GM06990 (cell line): Measurements from ENCODE around the gene PLXNA2.

ENCODE experiments used
- DNase-seq: peaks from one replicate; pipeline ENCODE4 v3.0.0-alpha.2; 2011; ENCODE audit not compliant: insufficient read length; ENCODE audit errors: extremely low read depth
- H3K27me3 ChIP-seq: replicated peaks from 2 replicates; pipeline ENCODE4 v1.6.0; 2011; ENCODE audit warnings: low read length; ENCODE audit not compliant: control insufficient read depth, insufficient read depth
- H3K36me3 ChIP-seq: 2 replicates; pipeline ENCODE4 v1.5.1; 2011; ENCODE audit warnings: low read length; ENCODE audit not compliant: control insufficient read depth, insufficient read depth
- H3K4me3 ChIP-seq: replicated peaks from 2 replicates; pipeline ENCODE4 v1.5.1; 2011; ENCODE audit warnings: low read depth, mild to moderate bottlenecking, control low read depth, low read length
- CTCF ChIP-seq: IDR thresholded peaks from 2 replicates; pipeline ENCODE4 v1.5.1; 2011; ENCODE audit warnings: low read length, control low read depth, mild to moderate bottlenecking, inconsistent platforms; ENCODE audit not compliant: insufficient read depth, poor library complexity, severe bottlenecking

The PLXNA2 gene

GRCh38 chr1:208219098-208219658 lies 25.0 kb downstream of the PLXNA2 start:
- Histone ChIP-seq H3K27me3 (peaks cover 2% of the 10 kb centered on the region; the same call in 1 of the 2 replicates), H3K36me3 (no peaks in the 10 kb centered on the region), H3K4me3 (no peak overlapping the region)
- no peak for DNase-seq
- TF ChIP-seq CTCF, result no peak

GRCh38 chr1:208218237-208219097 lies 25.7 kb downstream of the PLXNA2 start:
- DNase-seq, result no peak
- Histone ChIP-seq H3K4me3 (no peak overlapping the region), H3K36me3 (no peaks in the 10 kb centered on the region), H3K27me3 (peaks cover 2% of the 10 kb centered on the region; the same call in 1 of the 2 replicates)
- no peak for TF ChIP-seq CTCF

- H3K27me3 ChIP-seq, result peaks cover 2% of the 10 kb centered on the region; the same call in 1 of the 2 replicates
- no peaks in the 10 kb centered on the region for H3K36me3 ChIP-seq
- DNase-seq, result no peak
- H3K4me3 ChIP-seq, result no peak overlapping the region
- no peak for TF ChIP-seq CTCF
Observed at GRCh38 chr1:208217781-208218180, 26.4 kb downstream of the PLXNA2 start.

GRCh38 chr1:208216806-208217205 lies 27.4 kb downstream of the PLXNA2 start:
- Histone ChIP-seq H3K27me3 (no peaks in the 10 kb centered on the region; the same call in 1 of the 2 replicates), H3K4me3 (no peak overlapping the region), H3K36me3 (no peaks in the 10 kb centered on the region)
- no peak for DNase-seq
- no peak for TF ChIP-seq CTCF

- Histone ChIP-seq H3K36me3 (no peaks in the 10 kb centered on the region), H3K27me3 (no peaks in the 10 kb centered on the region; the same call in 1 of the 2 replicates)
- DNase-seq, result no peak
Observed at GRCh38 chr1:208216062-208216461, 28.1 kb downstream of the PLXNA2 start.

More at GRCh38 chr1:208216062-208216461, 28.1 kb downstream of the PLXNA2 start:
- TF ChIP-seq CTCF, result no peak
- H3K4me3 ChIP-seq, result no peak overlapping the region
